ENCODE data around the gene AWAT2.

DNA sequence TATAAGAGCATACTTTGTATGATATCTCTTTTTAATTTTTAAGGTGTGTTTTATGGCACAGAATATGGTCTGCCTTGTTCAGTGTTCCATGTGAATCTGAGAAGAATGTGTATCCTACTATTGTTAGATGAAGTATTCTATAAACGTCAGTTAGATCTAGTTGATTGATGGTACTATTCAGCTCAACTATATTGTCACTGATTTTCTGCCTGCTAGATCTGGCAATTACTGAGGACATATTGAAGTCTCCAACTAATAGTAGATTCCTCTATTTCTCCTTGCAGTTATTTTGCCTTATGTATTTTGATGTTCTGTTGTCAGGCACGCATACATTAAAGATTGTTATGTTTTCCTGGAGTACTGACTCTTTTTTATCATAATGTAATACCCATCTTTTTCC lies 39.8 kb downstream of the AWAT2 start:
- TF ChIP-seq POU2F2 (IDR thresholded peaks at IDR 0.05; ENCODE audit: low read depth, low read length) (no peak), POLR2AphosphoS5 (IDR thresholded peaks at IDR 0.05; ENCODE audit: low read depth, low read length) (no peak), TAF1 (IDR thresholded peaks at IDR 0.05; ENCODE audit: low read depth, low read length) (no peak), POLR2A (IDR thresholded peaks at IDR 0.05; ENCODE audit: low read depth, low read length) (no peak), SPI1 (IDR thresholded peaks at IDR 0.05; ENCODE audit: low read depth, low read length) (no peak)
